K562 (cell line): ENCODE data around the gene ESRRG.

ENCODE experiments used
- BDP1 ChIP-seq: IDR thresholded peaks from 3 replicates; pipeline ENCODE4 v1.6.1; 2011; ENCODE audit not compliant: insufficient read length, insufficient read depth
- HMG20B ChIP-seq: fragments of 250-450 bp; sonication (Bioruptor Pico); IDR thresholded peaks from 2 replicates; pipeline ENCODE4 v1.5.0; 2021; ENCODE audit warnings: mild to moderate bottlenecking
- MAFF ChIP-seq: IDR thresholded peaks from 2 replicates; pipeline ENCODE4 v1.6.1; 2012; ENCODE audit warnings: low read length, improper control_type of control experiment
- MXD1 ChIP-seq: fragments of 250-450 bp; sonication (Bioruptor Pico); IDR thresholded peaks from 2 replicates; pipeline ENCODE4 v1.8.0; 2021; ENCODE audit warnings: borderline replicate concordance, mild to moderate bottlenecking, moderate library complexity; ENCODE audit not compliant: poor library complexity, severe bottlenecking
- NFRKB ChIP-seq: fragments of 450-650 bp; IDR thresholded peaks from 2 replicates; pipeline ENCODE4 v1.6.1; 2016; ENCODE audit warnings: low read depth
- POLR2AphosphoS5 ChIP-seq: IDR thresholded peaks from 2 replicates; pipeline ENCODE4 v1.6.1; 2011; ENCODE audit warnings: mild to moderate bottlenecking, low read depth, low read length, moderate library complexity; ENCODE audit not compliant: control insufficient read depth, insufficient read depth
- SAFB2 ChIP-seq: fragments of 200-400 bp; formaldehyde crosslinking; IDR thresholded peaks from 2 replicates; pipeline ENCODE4 v1.6.1; 2018; ENCODE audit warnings: borderline replicate concordance, low read length, low read depth, moderate library complexity; ENCODE audit not compliant: severe bottlenecking
- SIN3A ChIP-seq, 2 experiments: fragments of 150-350 bp in 1 of 2; IDR thresholded peaks; 2 replicates each; pipeline ENCODE4 v1.6.1; 2011 to 2016; ENCODE audit warnings: borderline replicate concordance in 2 of 2, low read depth in 2 of 2, low read length in 2 of 2, mild to moderate bottlenecking in 2 of 2, moderate library complexity in 2 of 2; ENCODE audit not compliant: control insufficient read depth in 1 of 2
- SIX5 ChIP-seq, 2 experiments: IDR thresholded peaks; 2 replicates each; pipeline ENCODE4 v1.6.1; 2011; ENCODE audit warnings: low read length in 2 of 2, borderline replicate concordance in 1 of 2, low read depth in 1 of 2, mild to moderate bottlenecking in 1 of 2, moderate library complexity in 1 of 2; ENCODE audit not compliant: insufficient read depth in 1 of 2
- ZNF174 ChIP-seq: fragments of 250-450 bp; sonication (Bioruptor Pico); IDR thresholded peaks from 2 replicates; pipeline ENCODE4 v1.4.0; 2020; ENCODE audit warnings: mild to moderate bottlenecking
- TF ChIP-seq, protein P1 (sequence below): sonication (generic); formaldehyde crosslinking; IDR thresholded peaks from 2 replicates; pipeline ENCODE4 v1.8.0; 2022; ENCODE audit warnings: missing genetic modification reagents, mild to moderate bottlenecking, moderate library complexity, borderline replicate concordance

DNA sequence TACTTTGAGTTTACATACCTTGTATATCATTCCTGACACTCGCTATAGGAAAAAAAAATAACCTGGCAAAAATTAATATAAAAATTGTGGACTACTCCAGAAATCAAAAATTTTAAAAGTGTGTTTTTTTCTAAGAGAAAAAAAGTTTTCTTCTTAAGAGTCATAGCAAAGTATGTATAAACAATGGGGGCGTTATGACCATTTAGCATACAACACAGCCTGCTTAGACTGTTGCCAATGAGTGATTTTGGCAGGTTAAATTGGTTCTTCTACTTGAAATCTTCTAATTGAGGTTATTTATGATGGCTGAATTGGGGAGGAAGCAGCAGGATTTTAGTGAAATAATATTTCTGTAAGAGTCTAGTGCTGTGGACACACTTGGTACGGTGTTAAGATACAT lies 169.5 kb downstream of the ESRRG start:
- TF ChIP-seq HMG20B (CRISPR knock-in tag) (no peak), MXD1 (CRISPR knock-in tag) (no peak), SIN3A (IDR thresholded peaks at IDR 0.05; ENCODE audit: borderline replicate concordance in 2 of 2, control insufficient read depth in 1 of 2, low read depth in 2 of 2, low read length in 2 of 2) (no peak), POLR2AphosphoS5 (no peak), SIX5 (IDR thresholded peaks at IDR 0.05; ENCODE audit: borderline replicate concordance in 1 of 2, insufficient read depth in 1 of 2, low read depth in 1 of 2, low read length in 2 of 2) (no peak), SAFB2 (no peak), MAFF (no peak), BDP1 (no peak), NFRKB (no peak), ZNF174 (no peak)
- TF ChIP-seq, protein P1, sequence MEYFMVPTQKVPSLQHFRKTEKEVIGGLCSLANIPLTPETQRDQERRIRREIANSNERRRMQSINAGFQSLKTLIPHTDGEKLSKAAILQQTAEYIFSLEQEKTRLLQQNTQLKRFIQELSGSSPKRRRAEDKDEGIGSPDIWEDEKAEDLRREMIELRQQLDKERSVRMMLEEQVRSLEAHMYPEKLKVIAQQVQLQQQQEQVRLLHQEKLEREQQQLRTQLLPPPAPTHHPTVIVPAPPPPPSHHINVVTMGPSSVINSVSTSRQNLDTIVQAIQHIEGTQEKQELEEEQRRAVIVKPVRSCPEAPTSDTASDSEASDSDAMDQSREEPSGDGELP (CRISPR knock-in tag) = no peak
